Myocyte (in vitro differentiated cells): ENCODE measurements around the gene IL1RAP. TPM values are rescaled to one million over a fixed set of nuclear protein-coding genes. Genes with fewer than 3 reads are reported as not detected.

Source experiments
- DNase-seq: peaks from one replicate; pipeline ENCODE4 v3.0.0-alpha.2; 2012; ENCODE audit warnings: low read depth
- total RNA-seq: library from RNA; depleted of rRNA; stranded (reverse); fragments of >200 nt; gene quantifications from 2 replicates; pipeline ENCODE4 v1.2.3, GENCODE V29; 2014

Gene IL1RAP
- total RNA-seq, 1 donor from 2014 or later, result 8.4 TPM

DNA sequence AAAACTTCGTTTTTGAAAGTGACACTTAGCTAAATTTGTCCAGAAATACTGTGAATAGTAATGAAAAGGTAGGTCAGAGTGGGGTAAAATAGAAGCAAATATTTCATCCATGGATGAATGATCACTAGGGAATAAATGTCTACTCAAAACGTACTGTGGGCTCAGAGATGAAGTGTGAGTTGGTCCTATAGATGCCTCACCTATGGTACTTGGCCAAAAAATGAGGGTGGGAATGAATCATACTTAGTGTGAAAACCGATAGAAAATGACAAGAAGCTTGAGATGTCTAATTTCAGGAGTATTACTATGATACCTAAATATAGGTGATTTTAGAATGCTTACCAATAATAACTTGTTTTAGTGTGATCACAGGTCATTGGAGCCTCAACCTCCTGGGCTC, 192.7 kb downstream of the IL1RAP start:
- DNase-seq, result no peak

Other genes starting within 250 kb of the IL1RAP start
- gene CLDN1, start 191.6 kb upstream of the IL1RAP start, total RNA-seq, result 0.40 and 0.62 TPM in 2 replicates
- not detected in 2 replicates for gene CLDN16, start 125.9 kb upstream of the IL1RAP start, total RNA-seq
- not detected in 2 replicates for gene TMEM207, start 64.2 kb upstream of the IL1RAP start, total RNA-seq